T47D (cell line): ENCODE results near the gene TCF4.

Experiments used
- DNase-seq, 2 experiments: peaks; one replicate each; pipeline versions ENCODE4 v3.0.0 to v3.0.0-alpha.2; 2011 to 2012; ENCODE audit warnings: low read depth in 1 of 2, low spot score in 1 of 2
- JUND ChIP-seq: IDR thresholded peaks from 2 replicates; pipeline ENCODE4 v1.6.1; 2012; ENCODE audit warnings: low read depth
- in situ Hi-C: cut with HindIII; loops from 2 replicates; pipeline ENCODE4 v1.10.0; 2016; ENCODE audit warnings: low sequenced_read_pairs, low pct_unique_long_range_greater_than_20kb

TCF4 gene

GRCh38 chr18:55524353-55525073, 63.5 kb downstream of the TCF4 start:
- no peak for DNase-seq
- in situ Hi-C loops = no loop called here
- no peak for TF ChIP-seq JUND

GRCh38 chr18:55523001-55523400, 65.0 kb downstream of the TCF4 start:
- in situ Hi-C loops = no loop called here
- no peak for DNase-seq
- no peak for TF ChIP-seq JUND

DNA sequence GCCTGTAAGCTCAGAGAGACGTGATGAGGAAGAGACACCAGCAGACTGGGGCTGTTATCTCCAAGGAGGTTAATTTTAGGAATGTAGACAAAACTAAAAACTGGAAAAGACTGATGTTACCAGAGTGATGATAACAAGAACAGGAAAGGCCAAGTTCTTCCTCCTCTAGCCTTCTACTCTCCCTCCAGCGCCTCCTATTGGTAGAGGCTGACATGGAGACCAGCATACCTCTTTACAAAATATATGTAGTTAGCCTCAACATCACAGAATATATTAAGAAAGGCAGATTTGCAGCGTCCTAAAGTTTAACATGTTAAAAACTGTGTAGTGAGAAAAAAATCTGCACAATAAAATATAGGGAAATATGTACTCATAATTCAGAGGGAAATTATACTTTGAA, 66.0 kb downstream of the TCF4 start:
- peak in 1 of 2 experiments; percentile 13 for DNase-seq
- in situ Hi-C loops = no loop called here
- TF ChIP-seq JUND = no peak

- in situ Hi-C loops = no loop called here
- no peak for TF ChIP-seq JUND
- DNase-seq = no peak
These were observed 70.9 kb downstream of the TCF4 start for GRCh38 chr18:55517055-55517454.

DNA sequence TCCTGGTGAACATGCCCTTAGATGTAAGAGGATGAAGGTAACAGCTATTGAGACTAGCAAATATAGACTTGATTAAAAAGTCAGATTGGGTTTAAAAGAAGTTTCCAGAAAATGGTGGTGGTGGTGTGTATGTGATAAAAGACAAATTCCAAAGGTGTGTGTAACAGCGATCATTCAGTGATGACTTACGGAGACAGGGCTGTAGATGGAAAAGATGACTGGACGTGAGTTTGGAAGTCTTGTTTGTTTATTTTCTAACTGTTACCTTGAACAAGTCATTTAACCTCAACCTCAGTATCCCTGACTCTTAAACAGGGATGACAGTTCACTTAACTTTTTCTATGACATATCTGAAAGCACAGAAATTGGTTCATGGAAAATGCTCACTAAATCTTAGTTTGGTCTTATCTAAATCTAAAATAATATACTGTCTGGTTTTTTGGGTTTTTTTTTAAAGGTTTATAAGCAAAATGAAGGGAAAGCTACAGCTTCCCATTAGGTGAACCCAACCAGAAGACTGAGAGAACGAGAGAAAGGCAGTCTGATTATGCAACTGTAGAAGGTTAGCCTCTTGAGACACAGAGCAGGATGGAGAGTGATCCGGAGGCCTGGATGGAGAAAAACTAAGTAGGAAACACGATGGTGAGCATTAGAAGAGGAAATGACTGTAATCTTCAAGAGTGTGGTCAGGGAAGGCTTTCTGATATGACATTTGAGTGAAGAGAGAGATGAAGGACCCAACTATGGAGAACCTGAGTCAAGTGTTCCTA, 71.9 kb downstream of the TCF4 start:
- TF ChIP-seq JUND = no peak
- in situ Hi-C loops = no loop called here
- DNase-seq = no peak

DNA sequence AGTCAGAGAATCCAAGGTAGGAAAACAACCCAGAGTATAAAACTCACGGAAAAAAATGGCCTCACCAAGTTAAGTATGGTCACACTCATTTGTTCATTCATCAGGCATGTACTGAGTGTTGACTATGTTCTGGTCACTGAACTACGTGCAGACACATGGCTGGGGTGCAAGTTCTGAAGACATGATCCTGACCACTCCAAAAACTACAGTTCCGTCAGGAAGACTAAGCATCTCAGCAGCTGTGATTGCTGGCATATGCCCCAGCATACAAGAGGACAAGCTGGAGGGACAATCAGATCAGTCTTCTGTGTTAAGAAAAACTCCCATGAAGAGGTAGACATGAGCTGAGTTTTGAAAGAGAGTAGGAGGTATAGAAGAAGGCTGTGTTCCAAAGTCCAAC, 72.8 kb downstream of the TCF4 start:
- DNase-seq = no peak
- in situ Hi-C loops = no loop called here
- no peak for TF ChIP-seq JUND

GRCh38 chr18:55513161-55513560, 74.8 kb downstream of the TCF4 start:
- no peak for DNase-seq
- in situ Hi-C loops = no loop called here
- TF ChIP-seq JUND = no peak

GRCh38 chr18:55511277-55511676, 76.7 kb downstream of the TCF4 start:
- DNase-seq = no peak
- in situ Hi-C loops = no loop called here
- TF ChIP-seq JUND = no peak

DNA sequence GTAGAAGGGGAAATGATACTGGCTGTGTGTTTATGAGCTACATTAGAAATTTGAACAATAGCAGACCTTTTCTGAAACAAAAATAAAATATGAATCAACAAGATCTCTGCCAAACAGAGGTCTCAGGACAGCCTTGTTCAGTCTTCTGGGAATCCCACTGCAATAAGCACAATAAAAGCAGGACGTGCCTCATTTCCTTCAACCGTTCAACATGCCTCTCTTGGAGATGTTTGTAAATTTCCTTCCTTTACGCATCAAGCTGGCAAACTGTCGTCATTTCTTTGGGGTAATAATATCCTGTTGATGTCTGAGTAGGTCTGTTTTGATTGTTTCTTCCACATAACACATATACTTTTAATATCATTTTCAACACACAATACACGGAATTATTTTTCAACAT, 77.2 kb downstream of the TCF4 start:
- in situ Hi-C loops = no loop called here
- DNase-seq = no peak
- no peak for TF ChIP-seq JUND

DNA sequence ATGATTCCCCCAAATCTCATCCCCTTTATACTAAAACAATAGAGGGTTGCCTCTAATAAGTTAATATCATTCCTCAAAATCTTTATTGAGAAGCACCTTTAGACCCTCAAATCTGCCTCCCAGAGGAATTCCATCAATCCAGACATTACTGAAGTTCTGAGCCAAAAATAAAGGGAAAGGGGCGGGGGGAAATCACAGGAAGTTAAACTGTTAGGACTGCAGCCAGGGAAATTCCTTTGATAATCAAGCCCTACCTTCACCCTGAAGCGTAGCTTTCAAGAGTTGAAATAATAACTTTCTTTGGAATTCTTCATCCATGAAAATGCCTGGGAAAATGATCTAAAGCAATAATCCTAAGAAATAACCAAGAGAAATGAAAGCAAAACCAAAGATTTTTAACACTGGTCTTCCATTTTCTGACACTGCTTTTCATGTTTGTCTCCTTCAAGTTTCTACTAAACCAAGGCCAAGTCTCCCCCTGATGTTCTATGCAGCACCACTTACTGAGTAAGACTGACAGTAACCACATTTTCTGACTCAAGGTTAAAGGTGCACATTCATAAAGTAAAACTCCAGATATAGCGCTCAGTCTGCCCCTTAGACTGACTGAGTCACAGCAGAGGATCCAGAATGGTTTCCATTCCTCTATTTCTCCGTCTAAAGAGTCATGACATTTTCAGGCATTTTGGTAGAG, 78.2 kb downstream of the TCF4 start:
- no peak for TF ChIP-seq JUND
- in situ Hi-C loops = no loop called here
- DNase-seq = no peak

DNA sequence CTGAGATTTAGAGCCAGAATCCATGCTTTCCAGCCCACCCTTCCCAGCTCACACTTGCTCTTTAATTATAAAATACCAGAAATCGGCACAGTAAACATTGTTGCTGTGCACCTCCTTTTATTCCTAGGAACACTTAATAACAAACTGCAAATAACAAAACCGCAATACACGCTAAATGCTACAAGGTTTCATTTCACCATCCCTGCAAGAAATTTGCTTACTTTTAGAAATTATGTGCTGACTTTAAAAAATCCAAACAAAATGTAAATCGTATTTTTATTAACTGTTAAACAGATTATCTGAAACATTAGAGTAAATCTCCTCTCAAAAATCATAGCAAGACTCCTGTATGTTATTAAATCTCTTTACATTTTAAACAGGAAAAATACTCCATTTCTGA, 79.3 kb downstream of the TCF4 start:
- no peak for DNase-seq
- TF ChIP-seq JUND = no peak
- in situ Hi-C loops = no loop called here

DNA sequence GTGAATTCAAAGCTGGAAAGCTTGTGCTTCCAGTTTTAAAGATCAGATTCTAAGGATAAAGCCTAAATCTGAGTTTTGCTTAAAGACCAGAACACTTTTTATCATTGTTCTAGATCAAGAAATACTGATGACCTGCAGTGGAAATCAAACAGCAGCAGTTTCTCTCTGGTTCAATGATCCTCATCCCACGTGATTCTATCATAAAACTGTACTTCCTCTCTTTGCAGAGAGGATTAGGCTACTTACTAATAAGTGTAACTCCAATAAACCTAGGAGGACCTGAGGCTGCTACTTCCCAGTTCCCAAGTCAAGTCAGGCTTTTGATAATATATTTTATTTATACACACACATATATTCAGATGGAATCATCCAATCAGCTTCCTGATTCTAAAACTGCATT, 81.9 kb downstream of the TCF4 start:
- no peak for TF ChIP-seq JUND
- in situ Hi-C loops = no loop called here
- no peak for DNase-seq

- in situ Hi-C loops = no loop called here
- no peak for TF ChIP-seq JUND
- DNase-seq = no peak
These were observed 83.2 kb downstream of the TCF4 start for GRCh38 chr18:55504808-55505207.
